Mucosa of stomach (tissue), 1 donor: ENCODE results near the gene JMY.

Source experiments
- H3K27me3 ChIP-seq: one replicate; pipeline ENCODE4 v1.7.0; 2013; ENCODE audit warnings: mild to moderate bottlenecking, low read length; ENCODE audit not compliant: control insufficient read depth, insufficient read depth
- H3K36me3 ChIP-seq: one replicate; pipeline ENCODE4 v1.7.0; 2013; ENCODE audit warnings: low read length; ENCODE audit not compliant: control insufficient read depth, insufficient read depth
- H3K4me1 ChIP-seq: one replicate; pipeline ENCODE4 v1.7.0; 2013; ENCODE audit warnings: mild to moderate bottlenecking, low read length; ENCODE audit not compliant: control insufficient read depth, insufficient read depth
- H3K4me3 ChIP-seq: one replicate; pipeline ENCODE4 v1.7.0; 2013; ENCODE audit warnings: low read length
- H3K9ac ChIP-seq: one replicate; pipeline ENCODE4 v1.7.0; 2013; ENCODE audit warnings: mild to moderate bottlenecking, low read length, moderate library complexity
- H3K9me3 ChIP-seq: one replicate; pipeline ENCODE4 v1.7.0; 2013; ENCODE audit warnings: mild to moderate bottlenecking, low read length, moderate library complexity; ENCODE audit not compliant: control insufficient read depth
- donor health status: Pancreatic carcinoma.

JMY gene

GRCh38 chr5:79318935-79319614, 83.1 kb downstream of the JMY start:
- Histone ChIP-seq H3K4me1 (no peaks in the 10 kb centered on the region), H3K36me3 (no peaks in the 10 kb centered on the region), H3K27me3 (no peaks in the 10 kb centered on the region), H3K4me3 (no peak overlapping the region), H3K9me3 (no peaks in the 10 kb centered on the region), H3K9ac (no peak overlapping the region)

- H3K27me3 ChIP-seq, result no peaks in the 10 kb centered on the region
- no peaks in the 10 kb centered on the region for H3K4me1 ChIP-seq
- H3K4me3 ChIP-seq, result no peak overlapping the region
- no peaks in the 10 kb centered on the region for H3K36me3 ChIP-seq
- H3K9ac ChIP-seq, result no peak overlapping the region
- H3K9me3 ChIP-seq, result no peaks in the 10 kb centered on the region
Measured at GRCh38 chr5:79329453-79329852, 93.5 kb downstream of the JMY start.

- no peak overlapping the region for H3K9ac ChIP-seq
- no peaks in the 10 kb centered on the region for H3K4me1 ChIP-seq
- H3K36me3 ChIP-seq, result no peaks in the 10 kb centered on the region
- H3K4me3 ChIP-seq, result no peak overlapping the region
- no peaks in the 10 kb centered on the region for H3K9me3 ChIP-seq
- H3K27me3 ChIP-seq, result no peaks in the 10 kb centered on the region
Measured at GRCh38 chr5:79330071-79330470, 94.1 kb downstream of the JMY start.

DNA sequence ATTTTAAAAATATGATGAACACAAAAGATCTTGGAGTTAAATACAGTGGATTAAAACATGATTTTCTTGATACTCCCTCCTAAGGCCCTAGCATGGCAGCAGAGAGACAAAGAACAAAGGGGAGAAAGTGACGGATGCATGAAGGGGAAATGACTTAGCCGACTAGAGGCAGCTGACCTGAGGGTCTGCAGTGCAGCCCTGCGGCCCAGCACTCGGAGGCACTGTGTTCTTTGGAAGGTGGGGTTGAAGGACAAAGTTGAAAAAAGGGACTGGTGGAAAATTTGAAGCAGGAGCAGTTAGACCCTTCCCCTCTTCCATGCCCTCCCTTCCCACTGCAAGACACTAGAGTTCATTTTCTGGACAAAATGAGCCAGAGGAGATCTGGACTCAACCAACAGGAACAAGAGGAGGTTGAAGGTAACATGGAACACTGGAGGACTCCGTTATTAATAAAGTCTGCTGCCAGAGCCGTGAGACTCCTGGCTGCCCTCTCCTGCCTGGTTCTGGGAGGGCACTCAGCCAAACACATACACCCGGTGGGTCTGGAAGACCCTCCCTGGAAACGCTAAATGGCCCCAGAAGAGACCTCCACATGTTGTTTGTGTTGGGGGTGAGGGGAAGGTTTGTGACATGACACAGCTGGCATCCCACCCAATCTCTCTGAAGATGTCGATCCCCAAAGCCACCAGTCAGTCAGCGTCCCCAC, 98.1 kb downstream of the JMY start:
- Histone ChIP-seq H3K36me3 (no peaks in the 10 kb centered on the region), H3K9me3 (no peaks in the 10 kb centered on the region), H3K4me1 (no peaks in the 10 kb centered on the region), H3K9ac (no peak overlapping the region), H3K27me3 (no peaks in the 10 kb centered on the region), H3K4me3 (no peak overlapping the region)

DNA sequence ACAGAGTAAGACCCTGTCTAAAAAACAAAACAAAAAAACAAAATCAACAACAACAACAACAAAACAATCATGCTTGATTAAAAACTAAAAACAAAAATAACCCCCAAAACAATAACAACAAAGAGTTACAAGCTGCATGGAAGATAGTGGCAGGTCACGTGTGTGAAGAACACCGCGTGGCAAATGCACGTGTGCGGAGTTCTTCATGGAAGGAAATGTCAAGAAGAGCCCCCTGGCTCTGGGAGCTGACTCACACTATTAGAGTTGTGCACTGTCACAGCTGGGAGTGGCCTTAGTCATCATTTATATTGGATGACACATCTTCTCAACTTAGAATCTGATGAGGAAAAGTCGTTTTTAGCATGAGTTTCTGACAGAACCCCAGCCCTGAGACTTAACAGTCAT, 110.5 kb downstream of the JMY start:
- Histone ChIP-seq H3K4me3 (no peak overlapping the region), H3K4me1 (no peaks in the 10 kb centered on the region), H3K9ac (no peak overlapping the region), H3K36me3 (no peaks in the 10 kb centered on the region), H3K9me3 (no peaks in the 10 kb centered on the region), H3K27me3 (no peaks in the 10 kb centered on the region)

GRCh38 chr5:79349047-79349446, 113.1 kb downstream of the JMY start:
- Histone ChIP-seq H3K4me3 (no peak overlapping the region), H3K9me3 (no peaks in the 10 kb centered on the region), H3K27me3 (no peaks in the 10 kb centered on the region), H3K9ac (no peak overlapping the region), H3K36me3 (no peaks in the 10 kb centered on the region), H3K4me1 (no peaks in the 10 kb centered on the region)

- no peak overlapping the region for H3K9ac ChIP-seq
- H3K36me3 ChIP-seq, result no peaks in the 10 kb centered on the region
- no peak overlapping the region for H3K4me3 ChIP-seq
- H3K9me3 ChIP-seq, result no peaks in the 10 kb centered on the region
- no peaks in the 10 kb centered on the region for H3K4me1 ChIP-seq
- H3K27me3 ChIP-seq, result no peaks in the 10 kb centered on the region
Measured at GRCh38 chr5:79349881-79350280, 114.0 kb downstream of the JMY start.

DNA sequence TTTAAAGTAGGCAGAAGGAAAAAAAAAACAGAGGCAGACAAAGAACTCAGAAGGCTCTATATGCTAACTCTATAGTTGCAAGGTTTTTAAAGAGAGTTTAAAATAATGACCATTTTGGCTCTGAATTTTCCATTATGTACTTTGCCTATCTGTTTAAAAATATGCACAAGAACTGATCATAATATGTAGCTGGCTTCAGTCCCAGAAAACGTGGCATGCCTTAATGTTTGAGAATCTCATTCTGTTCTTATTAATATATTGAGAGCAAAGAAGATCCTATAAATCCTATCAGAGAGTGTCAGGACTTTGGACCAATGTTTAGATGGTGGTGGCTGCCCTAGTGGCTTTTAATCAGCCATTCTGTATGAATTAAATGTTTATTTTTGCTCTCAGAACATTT, 121.5 kb downstream of the JMY start:
- H3K9me3 ChIP-seq, result no peaks in the 10 kb centered on the region
- no peak overlapping the region for H3K4me3 ChIP-seq
- no peaks in the 10 kb centered on the region for H3K36me3 ChIP-seq
- H3K9ac ChIP-seq, result no peak overlapping the region
- H3K27me3 ChIP-seq, result no peaks in the 10 kb centered on the region
- peaks cover 6% of the 10 kb centered on the region for H3K4me1 ChIP-seq
